Sigmoid colon (tissue), 7 donors: Measurements from ENCODE around the gene H6PD. TPM values are rescaled to one million over a fixed set of nuclear protein-coding genes. Genes with fewer than 3 reads are reported as not detected.

Experiments
- DNase-seq: peaks from one replicate; pipeline ENCODE4 v3.0.0-alpha.2; 2019
- H3K27ac ChIP-seq, 4 donors: fragments of 200-600 bp; sonication (generic); one replicate each; pipeline ENCODE4 v1.5.1; 2016 to 2019; ENCODE audit warnings: mild to moderate bottlenecking in 1 of 4
- H3K27me3 ChIP-seq, 3 donors: fragments of 200-600 bp; sonication (generic); one replicate each; pipeline ENCODE4 v1.5.1; 2019; ENCODE audit warnings: mild to moderate bottlenecking in 1 of 3
- H3K36me3 ChIP-seq, 4 donors: fragments of 200-600 bp; sonication (generic); one replicate each; pipeline ENCODE4 v1.5.1; 2016 to 2019
- H3K4me1 ChIP-seq, 4 donors: fragments of 200-600 bp; sonication (generic); one replicate each; pipeline ENCODE4 v1.5.1; 2017 to 2019
- H3K4me3 ChIP-seq, 4 donors: fragments of 200-600 bp; sonication (generic); one replicate each; pipeline ENCODE4 v1.5.1; 2017 to 2019; ENCODE audit warnings: mild to moderate bottlenecking in 2 of 4, moderate library complexity in 1 of 4
- H3K9me3 ChIP-seq, 4 donors: fragments of 200-600 bp in 3 of 4; sonication (generic) in 3 of 4; one replicate each; pipeline versions ENCODE4 v1.5.1 to v1.6.1; 2013 to 2019
- EP300 ChIP-seq, 4 donors: sonication (generic); formaldehyde crosslinking; IDR thresholded peaks; one replicate each; pipeline ENCODE4 v1.6.1; 2017; ENCODE audit warnings: antibody characterized with exemption in 4 of 4
- POLR2A ChIP-seq, 2 donors: fragments of 450-650 bp; IDR thresholded peaks; one replicate each; pipeline ENCODE4 v1.6.1; 2016; ENCODE audit warnings: antibody characterized with exemption in 2 of 2, mild to moderate bottlenecking in 2 of 2, moderate library complexity in 2 of 2
- POLR2AphosphoS5 ChIP-seq, 4 donors: sonication (generic); formaldehyde crosslinking; IDR thresholded peaks; one replicate each; pipeline ENCODE4 v1.6.1; 2017; ENCODE audit warnings: antibody characterized with exemption in 4 of 4
- WGBS, 2 donors: extraction: QIAGEN DNeasy Blood & Tissue Kit; methylation state at CpG; one replicate each; pipeline ENCODE4 v1.1.7; 2013; 5-methylcytosine and 5-hydroxymethylcytosine counted together
- intact Hi-C: fragments of 100-400 bp; cut with DNase I; formaldehyde crosslinking; loops from one replicate; pipeline ENCODE4 v1.15.1; 2023
- polyA plus RNA-seq, 3 donors: library from polyadenylated mRNA; stranded (reverse); fragments of 200-250 nt; gene quantifications; one replicate each; pipeline ENCODE4 v1.2.3, GENCODE V29; 2013
- total RNA-seq, 4 donors: library from RNA; depleted of rRNA; stranded (reverse); fragments of >200 nt; gene quantifications; one replicate each; pipeline ENCODE4 v1.1.0, GENCODE V29; 2016
- TF ChIP-seq, protein P1 (sequence below), 4 experiments: fragments of 450-650 bp in 3 of 4; fragments of 200-600 bp in 1 of 4; IDR thresholded peaks; one replicate each; pipeline ENCODE4 v1.5.1; 2016 to 2019; ENCODE audit warnings: antibody characterized with exemption in 4 of 4, mild to moderate bottlenecking in 3 of 4, moderate library complexity in 2 of 4
- donor health status: healthy with polysubstance abuse.
- donor health status: Bipolar disorder and iron deficiency.
- donor health status: healthy.

H6PD gene
- total and polyA plus RNA-seq, 7 donors = 2.8 to 34.3 (median 23.2) TPM

DNA sequence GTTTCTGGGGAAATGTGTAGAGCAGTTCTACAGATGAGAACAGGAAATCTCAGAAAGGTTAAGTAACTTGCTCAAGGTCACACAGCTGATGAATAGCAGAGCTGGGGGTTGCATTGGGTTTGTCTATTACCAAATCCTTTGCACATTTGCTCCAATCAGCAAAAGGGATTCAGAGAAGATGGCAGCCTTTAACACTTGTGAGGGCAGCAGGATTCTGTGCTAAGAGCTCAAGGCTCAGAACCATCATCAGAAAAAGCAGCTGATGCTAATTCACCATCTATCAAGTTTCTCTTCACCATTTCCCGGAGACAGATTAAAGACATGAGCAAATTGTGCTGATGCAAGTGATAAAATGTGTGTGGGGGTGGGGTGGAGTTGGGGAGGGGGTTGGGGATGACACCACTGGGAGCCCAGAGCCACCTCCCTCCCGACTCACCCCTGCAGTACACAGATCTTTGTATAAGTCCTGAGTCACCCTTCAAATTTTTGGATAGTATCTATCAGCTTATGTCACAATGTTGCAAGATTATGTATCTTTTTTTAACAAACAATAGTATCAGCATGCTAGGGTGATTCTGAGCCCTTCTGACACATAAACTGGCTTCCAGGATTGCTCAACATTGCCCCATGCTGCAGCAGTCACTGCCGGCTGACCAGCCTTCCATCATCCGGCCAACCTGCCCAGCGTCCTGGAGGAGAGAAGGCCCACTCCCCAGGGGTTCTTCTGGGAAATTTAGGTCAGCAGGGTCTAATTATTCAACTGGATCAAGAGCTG lies 55.3 kb downstream of the H6PD start:
- Histone ChIP-seq H3K9me3 (peaks cover 0 to 8% (median 1%) of the 10 kb centered on the region in 4 donors), H3K36me3 (no peaks in the 10 kb centered on the region), H3K4me1 (peaks cover 0 to 37% (median 20%) of the 10 kb centered on the region in 4 donors), H3K27me3 (no peaks in the 10 kb centered on the region), H3K4me3 (no peak overlapping the region), H3K27ac (peak overlapping the region; percentile 90 to 98 (median 94))
- intact Hi-C loops = loop anchor here (1.0 to 5.0 kb wide), 3 partner anchors 47 to 201 kb away; no protein-coding TSS in a partner anchor
- TF ChIP-seq EP300 (IDR thresholded peaks at IDR 0.05) (peak in 1 of 4 donors; percentile 30), POLR2A (IDR thresholded peaks at IDR 0.05) (no peak), POLR2AphosphoS5 (IDR thresholded peaks at IDR 0.05) (peak in 1 of 4 donors; percentile 72)
- TF ChIP-seq, protein P1, sequence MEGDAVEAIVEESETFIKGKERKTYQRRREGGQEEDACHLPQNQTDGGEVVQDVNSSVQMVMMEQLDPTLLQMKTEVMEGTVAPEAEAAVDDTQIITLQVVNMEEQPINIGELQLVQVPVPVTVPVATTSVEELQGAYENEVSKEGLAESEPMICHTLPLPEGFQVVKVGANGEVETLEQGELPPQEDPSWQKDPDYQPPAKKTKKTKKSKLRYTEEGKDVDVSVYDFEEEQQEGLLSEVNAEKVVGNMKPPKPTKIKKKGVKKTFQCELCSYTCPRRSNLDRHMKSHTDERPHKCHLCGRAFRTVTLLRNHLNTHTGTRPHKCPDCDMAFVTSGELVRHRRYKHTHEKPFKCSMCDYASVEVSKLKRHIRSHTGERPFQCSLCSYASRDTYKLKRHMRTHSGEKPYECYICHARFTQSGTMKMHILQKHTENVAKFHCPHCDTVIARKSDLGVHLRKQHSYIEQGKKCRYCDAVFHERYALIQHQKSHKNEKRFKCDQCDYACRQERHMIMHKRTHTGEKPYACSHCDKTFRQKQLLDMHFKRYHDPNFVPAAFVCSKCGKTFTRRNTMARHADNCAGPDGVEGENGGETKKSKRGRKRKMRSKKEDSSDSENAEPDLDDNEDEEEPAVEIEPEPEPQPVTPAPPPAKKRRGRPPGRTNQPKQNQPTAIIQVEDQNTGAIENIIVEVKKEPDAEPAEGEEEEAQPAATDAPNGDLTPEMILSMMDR (IDR thresholded peaks at IDR 0.05) = no peak
- peak; percentile 89 for DNase-seq
- WGBS, 2 donors = 61 to 71% methylated on average over 5 of the region's 5 CpGs

DNA sequence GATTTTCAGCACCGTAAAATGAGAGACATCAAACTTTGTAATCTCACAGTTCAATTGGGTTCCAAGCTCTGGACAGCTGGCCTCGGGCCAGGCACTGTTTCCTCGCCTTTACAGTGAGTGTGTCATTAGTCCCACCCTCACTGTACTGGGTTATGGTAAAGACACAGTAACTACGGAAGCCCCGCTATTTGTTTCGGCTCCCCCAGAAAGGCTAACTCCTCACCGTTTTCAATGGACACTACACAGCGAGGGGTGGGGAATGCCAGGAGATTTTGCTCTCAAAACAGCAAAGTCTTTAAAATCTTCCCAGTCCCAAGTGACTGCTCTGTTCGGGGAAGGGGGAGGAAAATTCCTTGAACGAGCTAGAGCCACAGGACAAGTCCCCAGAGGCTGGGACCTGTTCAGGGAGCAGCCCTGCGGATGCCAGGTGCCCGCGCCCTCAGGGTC lies 57.4 kb downstream of the H6PD start:
- DNase-seq = peak; percentile 83
- Histone ChIP-seq H3K4me1 (peaks cover 0 to 55% (median 36%) of the 10 kb centered on the region in 4 donors), H3K4me3 (peak overlapping the region; percentile 80 to 99 (median 88)), H3K9me3 (peaks cover 0 to 8% (median 1%) of the 10 kb centered on the region in 4 donors), H3K27me3 (no peaks in the 10 kb centered on the region), H3K36me3 (no peaks in the 10 kb centered on the region), H3K27ac (peak overlapping the region; percentile 90 to 98 (median 94))
- intact Hi-C loops = loop anchor here (2.0 to 5.0 kb wide), 4 partner anchors 45 to 157 kb away; no protein-coding TSS in a partner anchor
- TF ChIP-seq, protein P1 (IDR thresholded peaks at IDR 0.05) = no peak
- TF ChIP-seq POLR2AphosphoS5 (IDR thresholded peaks at IDR 0.05) (peak in 1 of 4 donors; percentile 27), EP300 (IDR thresholded peaks at IDR 0.05) (no peak)
- WGBS, 2 donors = 9 to 39% methylated on average over 13 of the region's 13 CpGs

DNA sequence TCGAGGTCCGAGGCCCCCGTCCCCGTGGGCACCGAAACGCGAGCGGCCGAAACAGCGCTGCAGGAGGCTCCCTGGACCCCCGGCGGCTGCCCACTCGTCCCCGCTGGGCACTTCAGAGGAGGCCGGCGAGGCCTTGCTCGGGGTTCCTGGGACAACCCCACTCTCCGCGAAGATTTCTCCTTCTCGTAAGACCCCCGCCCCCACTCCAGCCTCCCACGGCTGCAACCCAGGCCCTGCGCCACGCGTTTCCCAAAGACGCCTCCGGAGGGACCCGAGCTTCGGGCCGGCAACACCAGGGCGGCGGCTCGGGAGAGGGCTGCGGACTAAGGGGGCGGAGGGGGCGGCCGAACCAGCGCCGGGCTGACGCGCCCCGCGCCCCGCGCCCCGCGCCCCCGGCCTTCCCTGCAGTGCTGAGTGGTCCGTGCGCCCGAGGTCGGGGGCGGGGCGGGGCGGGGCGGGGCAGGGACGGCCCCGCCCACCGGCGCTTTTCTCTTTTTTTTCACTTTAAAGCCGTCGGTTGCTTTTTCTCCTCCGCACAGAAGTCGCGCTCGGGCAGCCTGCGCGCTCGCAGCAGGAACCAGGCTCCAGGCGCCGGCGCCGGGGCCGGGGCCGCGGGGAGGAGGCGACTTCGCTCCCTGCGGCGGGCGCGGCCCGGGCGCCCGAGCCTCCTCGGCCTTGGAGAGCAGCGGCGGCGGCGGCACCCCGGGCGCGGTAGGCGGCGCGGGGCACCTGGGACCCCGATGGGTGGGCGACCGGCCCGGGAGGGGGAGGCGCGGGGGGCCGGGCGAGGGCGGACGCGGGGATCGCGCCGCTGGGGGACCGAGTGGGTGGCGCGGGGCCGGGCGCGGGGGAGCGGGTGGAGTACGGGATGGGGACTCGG lies 58.0 kb downstream of the H6PD start, which contains the start of gene SPSB1:
TSS of gene SPSB1 (plus strand) at position 534 of the 880 bp plus-strand sequence. CDS start 62,998 bp downstream, outside the sequence.
- H3K27me3 ChIP-seq = no peaks in the 10 kb centered on the region
- intact Hi-C loops = loop anchor here (2.0 to 5.0 kb wide), 4 partner anchors 45 to 156 kb away; no protein-coding TSS in a partner anchor
- WGBS, 2 donors = 2 to 3% methylated on average over 119 of the region's 119 CpGs
- DNase-seq = peak; percentile 90
- H3K36me3 ChIP-seq = no peaks in the 10 kb centered on the region
- peaks cover 0 to 8% (median 1%) of the 10 kb centered on the region in 4 donors for H3K9me3 ChIP-seq
- TF ChIP-seq, protein P1 (IDR thresholded peaks at IDR 0.05) = no peak
- TF ChIP-seq POLR2A (IDR thresholded peaks at IDR 0.05) = peak; percentile 26 to 31
- peak; percentile 76 to 91 (median 88) for TF ChIP-seq POLR2AphosphoS5 (IDR thresholded peaks at IDR 0.05)
- no peak for TF ChIP-seq EP300 (IDR thresholded peaks at IDR 0.05)
- H3K4me1 ChIP-seq = peaks cover 0 to 61% (median 38%) of the 10 kb centered on the region in 4 donors
- H3K27ac ChIP-seq = peak within 1 kb of the TSS; percentile 90 to 98 (median 94)
- peak within 1 kb of the TSS; percentile 80 to 99 (median 88) for H3K4me3 ChIP-seq

DNA sequence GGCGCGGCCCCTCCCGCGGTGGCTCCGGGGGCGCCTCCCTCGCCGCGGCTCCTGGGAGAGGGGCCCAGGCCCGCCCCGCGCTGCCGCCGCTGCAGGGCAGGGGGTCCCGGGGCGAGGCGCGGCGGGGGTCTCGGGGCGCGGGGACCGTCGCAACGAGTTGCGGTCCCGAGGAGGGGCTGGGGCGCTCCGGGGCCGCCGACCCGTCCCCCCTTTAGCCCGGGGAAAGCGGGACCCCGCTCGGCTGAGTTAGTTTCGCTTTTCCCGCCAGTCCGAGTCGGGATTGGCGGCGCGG lies 58.6 kb downstream of the H6PD start:
- no peak for DNase-seq
- intact Hi-C loops = loop anchor here (2.0 to 5.0 kb wide), 4 partner anchors 44 to 156 kb away; no protein-coding TSS in a partner anchor
- Histone ChIP-seq H3K9me3 (peaks cover 0 to 2% (median under 1%) of the 10 kb centered on the region in 4 donors), H3K27me3 (no peaks in the 10 kb centered on the region), H3K4me1 (peaks cover 0 to 67% (median 41%) of the 10 kb centered on the region in 4 donors), H3K27ac (peak overlapping the region; percentile 90 to 98 (median 94)), H3K4me3 (peak overlapping the region; percentile 80 to 99 (median 88)), H3K36me3 (no peaks in the 10 kb centered on the region)
- TF ChIP-seq EP300 (IDR thresholded peaks at IDR 0.05) = no peak
- TF ChIP-seq, protein P1 (IDR thresholded peaks at IDR 0.05) = no peak
- TF ChIP-seq POLR2AphosphoS5 (IDR thresholded peaks at IDR 0.05) = no peak
- TF ChIP-seq POLR2A (IDR thresholded peaks at IDR 0.05) = no peak
- 1% methylated on average over 43 of the region's 43 CpGs for WGBS, 2 donors
